Glutamatergic neuron (in vitro differentiated cells): ENCODE data around the gene TATDN2. TPM values are rescaled to one million over a fixed set of nuclear protein-coding genes. Genes with fewer than 3 reads are reported as not detected.
"Not testable (repeated sequence)": the region's sequence is repeated elsewhere in the genome, so short reads cannot be mapped to it uniquely, and the experiment has no call there.

ENCODE experiments used
- DNase-seq: peaks from one replicate; pipeline ENCODE4 v3.0.0; 2022
- H3K27ac Mint-ChIP-seq: one replicate; pipeline ENCODE4 v1.8.0; 2020; ENCODE audit warnings: mild to moderate bottlenecking, mixed read lengths, inconsistent platforms; ENCODE audit not compliant: unreplicated experiment
- H3K27me3 Mint-ChIP-seq: one replicate; pipeline ENCODE4 v1.8.0; 2020; ENCODE audit warnings: mild to moderate bottlenecking, moderate library complexity, mixed read lengths, inconsistent platforms; ENCODE audit not compliant: unreplicated experiment
- H3K36me3 Mint-ChIP-seq: one replicate; pipeline ENCODE4 v1.8.0; 2020; ENCODE audit warnings: mild to moderate bottlenecking, mixed read lengths, inconsistent platforms; ENCODE audit not compliant: unreplicated experiment
- H3K4me1 Mint-ChIP-seq: one replicate; pipeline ENCODE4 v1.8.0; 2020; ENCODE audit warnings: mild to moderate bottlenecking, low read depth, mixed read lengths, inconsistent platforms; ENCODE audit not compliant: unreplicated experiment
- H3K4me3 Mint-ChIP-seq: one replicate; pipeline ENCODE4 v1.8.0; 2020; ENCODE audit warnings: mild to moderate bottlenecking, mixed read lengths, inconsistent platforms; ENCODE audit not compliant: unreplicated experiment
- H3K9me3 Mint-ChIP-seq: one replicate; pipeline ENCODE4 v1.8.0; 2020; ENCODE audit warnings: mild to moderate bottlenecking, moderate library complexity, mixed read lengths, inconsistent platforms; ENCODE audit not compliant: unreplicated experiment
- CTCF ChIP-seq: fragments of 200-600 bp; sonication (generic); IDR thresholded peaks from one replicate; pipeline ENCODE4 v1.5.0; 2021; ENCODE audit not compliant: partially characterized antibody, unreplicated experiment
- total RNA-seq: library from RNA; stranded (reverse); fragmentation: NEBNext Ultra II Directional; extraction: Animal tissue kit (Norgen Biotek cat#: 25700); gene quantifications from one replicate; pipeline ENCODE4 v1.2.1, GENCODE V29; 2021; ENCODE audit not compliant: unreplicated experiment

The TATDN2 gene
- total RNA-seq, 1 donor from 2014 or later, result 24.7 TPM

DNA sequence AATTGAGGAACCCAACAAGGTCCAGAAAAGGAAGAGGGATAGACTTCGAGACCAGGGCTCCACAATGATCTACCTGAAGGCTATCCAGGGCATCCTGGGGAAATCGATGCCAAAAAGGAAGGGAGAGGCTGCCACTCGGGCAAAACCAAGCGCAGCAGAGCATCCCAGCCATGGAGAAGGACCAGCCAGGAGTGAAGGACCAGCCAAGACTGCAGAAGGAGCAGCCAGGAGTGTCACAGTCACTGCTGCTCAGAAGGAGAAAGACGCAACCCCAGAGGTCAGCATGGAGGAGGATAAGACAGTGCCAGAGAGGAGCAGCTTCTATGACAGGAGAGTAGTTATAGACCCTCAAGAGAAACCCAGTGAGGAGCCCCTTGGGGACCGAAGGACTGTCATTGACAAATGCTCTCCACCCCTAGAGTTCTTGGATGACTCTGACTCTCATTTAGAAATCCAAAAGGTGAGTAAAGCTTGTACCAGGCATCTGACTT, 12.0 kb downstream of the TATDN2 start:
- Mint-ChIP-seq H3K36me3 (peaks cover 7% of the 10 kb centered on the region), H3K27me3 (no peaks in the 10 kb centered on the region), H3K4me3 (no peak overlapping the region), H3K4me1 (peaks cover 21% of the 10 kb centered on the region), H3K9me3 (peaks cover 7% of the 10 kb centered on the region), H3K27ac (no peak overlapping the region)
- DNase-seq, result no peak
- TF ChIP-seq CTCF, result no peak

DNA sequence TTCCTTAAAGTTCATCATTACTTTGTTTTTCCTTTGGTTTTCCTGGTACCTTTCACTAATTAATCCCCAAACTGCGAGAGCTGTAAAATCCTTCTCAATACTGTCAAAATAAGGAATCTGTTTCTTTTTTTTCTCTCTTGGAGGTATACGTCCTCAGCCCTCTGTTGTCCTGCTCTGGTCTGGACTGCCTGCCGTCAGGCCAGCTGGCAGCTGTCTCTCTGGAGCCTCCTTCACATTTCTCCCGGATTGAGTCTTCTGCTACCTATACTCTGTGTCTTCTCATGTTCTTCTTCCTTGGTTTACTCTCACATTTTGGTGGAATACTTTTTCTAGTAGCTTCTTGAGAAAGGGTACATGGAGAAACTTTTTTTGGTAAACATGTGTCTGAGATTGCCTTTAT, 13.8 kb downstream of the TATDN2 start:
- Mint-ChIP-seq H3K4me1 (peaks cover 21% of the 10 kb centered on the region), H3K4me3 (no peak overlapping the region), H3K36me3 (peaks cover 7% of the 10 kb centered on the region), H3K9me3 (peaks cover 5% of the 10 kb centered on the region), H3K27ac (peak overlapping the region; percentile 20), H3K27me3 (no peaks in the 10 kb centered on the region)
- no peak for TF ChIP-seq CTCF
- no peak for DNase-seq

DNA sequence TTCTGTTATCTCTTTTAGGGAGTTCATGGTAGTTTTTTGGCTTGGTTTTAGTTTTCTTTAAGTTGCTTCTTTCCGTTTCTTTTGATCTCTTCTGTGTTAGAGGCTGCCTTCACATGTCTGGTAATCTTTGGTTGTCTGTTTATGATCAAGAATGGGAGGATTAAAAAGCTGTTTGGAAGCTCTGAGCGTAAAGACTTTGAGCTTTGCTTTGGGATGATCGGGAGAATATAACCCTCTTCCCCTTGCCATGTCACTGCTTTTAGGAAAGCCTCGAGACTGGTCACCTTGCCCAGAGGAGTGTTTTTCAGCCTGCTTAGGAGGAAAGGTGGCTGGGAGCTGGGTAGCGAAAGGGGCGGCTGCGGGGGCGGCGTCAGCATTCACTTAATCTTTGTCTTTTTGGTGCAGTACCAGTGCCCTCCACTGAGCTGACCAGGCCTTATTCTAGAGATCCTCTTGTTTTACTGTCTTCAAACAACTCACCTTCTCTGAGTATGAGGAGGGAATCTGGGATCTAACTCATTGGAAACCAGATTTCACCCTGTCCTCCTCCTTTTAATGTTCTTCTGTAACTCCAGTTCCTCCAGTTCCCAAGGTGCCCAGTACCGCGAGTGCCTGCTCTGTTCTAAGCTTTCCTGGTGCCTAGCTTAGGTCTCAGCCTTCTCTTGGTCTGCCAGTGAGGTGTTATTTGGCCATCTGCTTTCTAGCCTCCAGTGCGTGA, 15.5 kb downstream of the TATDN2 start:
- Mint-ChIP-seq H3K4me3 (no peak overlapping the region), H3K27me3 (no peaks in the 10 kb centered on the region), H3K9me3 (peaks cover 5% of the 10 kb centered on the region), H3K4me1 (peaks cover 21% of the 10 kb centered on the region), H3K36me3 (peaks cover 7% of the 10 kb centered on the region), H3K27ac (peak overlapping the region; percentile 53)
- peak; percentile 76 for DNase-seq
- peak; percentile 77 for TF ChIP-seq CTCF

- no peak for TF ChIP-seq CTCF
- Mint-ChIP-seq H3K4me1 (peaks cover 16% of the 10 kb centered on the region), H3K27me3 (no peaks in the 10 kb centered on the region), H3K27ac (no peak overlapping the region), H3K9me3 (peaks cover 1% of the 10 kb centered on the region), H3K36me3 (peaks cover 3% of the 10 kb centered on the region), H3K4me3 (no peak overlapping the region)
- no peak for DNase-seq
Measured at GRCh38 chr3:10265833-10266232, 17.6 kb downstream of the TATDN2 start.

DNA sequence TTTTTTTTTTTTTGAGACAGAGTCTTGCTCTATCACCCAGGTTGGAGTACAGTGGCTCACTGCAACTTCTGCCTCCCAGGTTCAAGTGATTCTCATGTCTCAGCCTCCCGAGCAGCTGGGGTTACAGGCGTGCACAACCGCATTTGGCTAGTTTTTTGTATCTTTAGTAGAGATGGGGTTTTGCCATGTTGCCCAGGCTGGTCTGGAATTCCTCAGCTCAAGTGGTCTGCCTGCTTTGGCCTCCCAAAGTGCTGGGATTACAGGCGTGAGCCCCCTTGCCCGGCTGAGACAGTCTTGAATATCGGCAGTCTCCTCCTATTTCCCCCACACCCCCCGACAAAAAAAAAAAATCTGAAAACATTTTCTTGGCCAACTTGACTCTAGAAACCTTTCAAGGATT, 18.7 kb downstream of the TATDN2 start:
- not testable (repeated sequence) for H3K27ac Mint-ChIP-seq, H3K4me3 Mint-ChIP-seq, H3K27me3 Mint-ChIP-seq, DNase-seq, H3K36me3 Mint-ChIP-seq, H3K9me3 Mint-ChIP-seq
- peaks cover 12% of the 10 kb centered on the region for H3K4me1 Mint-ChIP-seq
